Measurements from ENCODE around the gene TSKU. TPM values are rescaled to one million over a fixed set of nuclear protein-coding genes. Genes with fewer than 3 reads are reported as not detected.
A peak's percentile ranks its signal among the peaks of the same experiment; 100 is the strongest.

Gene TSKU
- total RNA-seq, 2 donors from 2014 or later = 3.2 to 45.6 TPM

- no peak overlapping the region for H3K4me3 Mint-ChIP-seq
- no peaks in the 10 kb centered on the region for H3K36me3 Mint-ChIP-seq (ENCODE audit: low read depth)
- H3K27ac Mint-ChIP-seq = no peak overlapping the region
- H3K9me3 Mint-ChIP-seq = no peaks in the 10 kb centered on the region
- peaks cover 9% of the 10 kb centered on the region for H3K4me1 Mint-ChIP-seq
- ATAC-seq (replicated peaks) = no peak
- no peaks in the 10 kb centered on the region for H3K27me3 Mint-ChIP-seq
Observed at GRCh38 chr11:76761718-76762355, 21.3 kb upstream of the TSKU start.

- Mint-ChIP-seq H3K27ac (no peak overlapping the region), H3K27me3 (no peaks in the 10 kb centered on the region)
- no peak for ATAC-seq (replicated peaks)
Observed at GRCh38 chr11:76762356-76762752, 20.8 kb upstream of the TSKU start.

DNA sequence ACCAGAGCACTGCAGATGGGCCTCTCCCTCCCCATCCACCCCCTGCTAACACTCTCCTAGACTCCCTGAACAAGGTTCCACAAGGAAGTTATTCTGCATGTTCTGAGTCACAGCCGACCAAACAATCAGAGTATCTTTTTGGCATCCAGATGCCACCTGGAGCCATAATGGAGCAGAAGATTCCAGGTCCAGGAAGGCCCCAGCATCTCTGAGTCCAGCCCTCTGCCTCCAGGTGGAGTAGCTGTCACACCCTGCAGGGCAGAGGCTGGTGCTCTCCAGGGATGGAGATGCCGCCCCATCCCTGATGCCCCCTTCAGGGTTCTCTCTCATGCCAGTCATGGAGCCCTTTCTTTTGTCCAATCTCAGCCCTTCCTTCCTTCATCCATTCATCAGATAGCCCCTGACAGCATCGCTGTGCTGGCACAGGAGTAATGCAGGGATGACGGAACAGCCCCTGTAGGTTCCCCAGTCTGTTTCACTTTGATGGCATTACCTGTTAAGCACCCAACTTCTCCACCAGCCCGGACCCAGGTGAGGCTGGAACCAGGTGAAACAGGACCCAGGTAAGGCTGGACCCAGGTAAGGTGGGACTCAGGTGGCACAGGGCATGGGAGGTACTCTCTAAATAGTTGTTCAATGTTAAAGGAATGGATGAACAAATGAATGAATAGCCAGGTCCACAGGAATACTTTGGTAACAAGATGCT, 20.1 kb upstream of the TSKU start:
- ATAC-seq (replicated peaks) = no peak
- Mint-ChIP-seq H3K4me1 (peaks cover 14% of the 10 kb centered on the region), H3K27me3 (no peaks in the 10 kb centered on the region), H3K9me3 (no peaks in the 10 kb centered on the region), H3K36me3 (ENCODE audit: low read depth) (no peaks in the 10 kb centered on the region), H3K4me3 (no peak overlapping the region), H3K27ac (no peak overlapping the region)

More at GRCh38 chr11:76762356-76762752, 20.8 kb upstream of the TSKU start:
- Mint-ChIP-seq H3K4me1 (peaks cover 14% of the 10 kb centered on the region), H3K36me3 (ENCODE audit: low read depth) (no peaks in the 10 kb centered on the region), H3K9me3 (no peaks in the 10 kb centered on the region), H3K4me3 (no peak overlapping the region)

DNA sequence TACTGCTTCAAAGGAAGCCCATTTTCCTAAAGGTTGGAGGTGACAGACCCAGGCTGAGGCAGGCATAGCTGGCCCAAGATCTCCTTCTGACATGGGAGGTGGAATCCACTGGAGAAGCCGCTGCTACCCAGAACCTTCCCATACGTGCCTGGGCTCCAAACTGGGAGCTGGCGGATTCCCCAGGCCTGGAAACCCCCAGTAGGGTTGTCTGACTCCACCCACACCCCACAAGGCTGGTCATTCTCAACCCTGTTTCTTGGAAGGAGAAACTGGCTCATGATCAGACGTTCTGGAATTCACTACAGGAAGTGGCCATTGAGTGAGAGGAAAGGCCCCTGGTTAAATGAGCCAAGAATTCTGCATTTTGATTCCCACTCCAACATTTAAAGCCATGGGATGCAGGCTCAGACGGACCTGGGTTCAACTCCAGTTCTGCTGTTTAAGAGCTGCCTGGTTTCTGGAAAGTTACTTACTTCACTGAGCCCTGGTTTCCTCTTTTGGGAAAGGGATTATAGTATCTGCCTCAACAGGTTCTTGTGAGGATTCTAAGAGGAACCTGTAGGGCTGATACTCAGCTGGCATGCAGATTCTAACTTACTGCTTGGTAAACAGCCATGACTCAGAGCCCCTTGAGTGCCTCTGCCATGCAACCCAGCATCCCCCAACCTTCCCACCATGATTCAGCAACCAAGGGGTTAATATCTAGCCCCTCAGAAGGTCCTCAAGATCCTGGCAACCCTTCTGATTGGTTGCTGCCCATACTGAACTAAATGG, 19.4 kb upstream of the TSKU start:
- H3K27me3 Mint-ChIP-seq = no peaks in the 10 kb centered on the region
- H3K27ac Mint-ChIP-seq = no peak overlapping the region
- H3K4me3 Mint-ChIP-seq = no peak overlapping the region
- H3K36me3 Mint-ChIP-seq (ENCODE audit: low read depth) = no peaks in the 10 kb centered on the region
- peaks cover 19% of the 10 kb centered on the region for H3K4me1 Mint-ChIP-seq
- no peaks in the 10 kb centered on the region for H3K9me3 Mint-ChIP-seq
- ATAC-seq (replicated peaks) = peak; percentile 30

GRCh38 chr11:76764941-76765665, 18.1 kb upstream of the TSKU start:
- ATAC-seq (replicated peaks) = no peak
- H3K4me1 Mint-ChIP-seq = peaks cover 20% of the 10 kb centered on the region
- no peaks in the 10 kb centered on the region for H3K9me3 Mint-ChIP-seq
- no peaks in the 10 kb centered on the region for H3K27me3 Mint-ChIP-seq
- H3K4me3 Mint-ChIP-seq = no peak overlapping the region
- H3K27ac Mint-ChIP-seq = no peak overlapping the region
- no peaks in the 10 kb centered on the region for H3K36me3 Mint-ChIP-seq (ENCODE audit: low read depth)

- no peaks in the 10 kb centered on the region for H3K27me3 Mint-ChIP-seq
Observed at GRCh38 chr11:76765863-76766350, 17.2 kb upstream of the TSKU start.

DNA sequence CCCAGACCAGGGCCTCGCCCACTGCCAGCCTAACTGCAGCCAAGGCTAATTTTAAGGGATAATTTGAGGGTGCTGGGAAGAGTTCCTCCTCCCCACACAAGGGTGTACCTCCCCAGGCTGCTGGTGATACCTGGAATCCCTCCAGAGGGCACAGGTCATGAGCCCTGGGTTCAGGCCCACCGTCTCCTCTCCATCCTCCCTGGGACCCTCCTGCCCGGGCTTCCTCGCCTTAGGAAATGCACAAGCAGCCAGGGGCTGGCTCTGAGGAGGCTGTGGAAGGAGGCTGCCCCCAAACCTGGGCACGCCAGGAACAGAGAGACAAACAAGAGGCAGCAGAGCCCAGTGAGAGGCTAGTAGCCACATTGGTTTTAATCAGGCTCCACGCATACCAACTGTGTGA, 16.6 kb upstream of the TSKU start:
- Mint-ChIP-seq H3K4me3 (peak overlapping the region; percentile 60), H3K27ac (no peak overlapping the region), H3K4me1 (peaks cover 20% of the 10 kb centered on the region), H3K9me3 (no peaks in the 10 kb centered on the region), H3K27me3 (no peaks in the 10 kb centered on the region), H3K36me3 (ENCODE audit: low read depth) (no peaks in the 10 kb centered on the region)
- no peak for ATAC-seq (replicated peaks)

More at GRCh38 chr11:76765863-76766350, 17.2 kb upstream of the TSKU start:
- no peak overlapping the region for H3K4me3 Mint-ChIP-seq
- no peaks in the 10 kb centered on the region for H3K36me3 Mint-ChIP-seq (ENCODE audit: low read depth)
- H3K4me1 Mint-ChIP-seq = peaks cover 20% of the 10 kb centered on the region
- no peak overlapping the region for H3K27ac Mint-ChIP-seq
- no peaks in the 10 kb centered on the region for H3K9me3 Mint-ChIP-seq
- no peak for ATAC-seq (replicated peaks)

DNA sequence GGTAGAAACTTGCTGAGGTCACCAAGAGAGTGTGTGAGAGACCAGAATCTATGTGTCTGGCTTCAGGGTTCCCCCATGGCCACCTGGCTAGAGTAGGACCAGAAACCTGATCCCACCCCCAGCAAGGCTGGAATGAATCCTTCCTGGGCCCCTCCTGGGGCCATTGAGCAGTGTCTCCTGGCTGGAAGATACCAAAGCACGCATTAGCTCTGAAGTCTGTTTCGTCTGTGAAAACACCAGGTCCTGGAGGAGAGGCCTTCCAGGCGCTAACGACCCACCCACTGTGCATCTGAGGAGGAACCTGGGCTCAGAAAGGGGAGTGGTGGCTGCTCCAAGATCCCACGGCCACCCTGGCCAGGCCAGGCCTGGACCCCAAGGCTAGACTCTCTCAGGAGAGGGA, 15.5 kb upstream of the TSKU start:
- H3K4me1 Mint-ChIP-seq = peaks cover 25% of the 10 kb centered on the region
- H3K4me3 Mint-ChIP-seq = peak overlapping the region; percentile 60
- no peaks in the 10 kb centered on the region for H3K9me3 Mint-ChIP-seq
- no peak for ATAC-seq (replicated peaks)
- no peaks in the 10 kb centered on the region for H3K36me3 Mint-ChIP-seq (ENCODE audit: low read depth)
- H3K27me3 Mint-ChIP-seq = no peaks in the 10 kb centered on the region
- H3K27ac Mint-ChIP-seq = peak overlapping the region; percentile 75

DNA sequence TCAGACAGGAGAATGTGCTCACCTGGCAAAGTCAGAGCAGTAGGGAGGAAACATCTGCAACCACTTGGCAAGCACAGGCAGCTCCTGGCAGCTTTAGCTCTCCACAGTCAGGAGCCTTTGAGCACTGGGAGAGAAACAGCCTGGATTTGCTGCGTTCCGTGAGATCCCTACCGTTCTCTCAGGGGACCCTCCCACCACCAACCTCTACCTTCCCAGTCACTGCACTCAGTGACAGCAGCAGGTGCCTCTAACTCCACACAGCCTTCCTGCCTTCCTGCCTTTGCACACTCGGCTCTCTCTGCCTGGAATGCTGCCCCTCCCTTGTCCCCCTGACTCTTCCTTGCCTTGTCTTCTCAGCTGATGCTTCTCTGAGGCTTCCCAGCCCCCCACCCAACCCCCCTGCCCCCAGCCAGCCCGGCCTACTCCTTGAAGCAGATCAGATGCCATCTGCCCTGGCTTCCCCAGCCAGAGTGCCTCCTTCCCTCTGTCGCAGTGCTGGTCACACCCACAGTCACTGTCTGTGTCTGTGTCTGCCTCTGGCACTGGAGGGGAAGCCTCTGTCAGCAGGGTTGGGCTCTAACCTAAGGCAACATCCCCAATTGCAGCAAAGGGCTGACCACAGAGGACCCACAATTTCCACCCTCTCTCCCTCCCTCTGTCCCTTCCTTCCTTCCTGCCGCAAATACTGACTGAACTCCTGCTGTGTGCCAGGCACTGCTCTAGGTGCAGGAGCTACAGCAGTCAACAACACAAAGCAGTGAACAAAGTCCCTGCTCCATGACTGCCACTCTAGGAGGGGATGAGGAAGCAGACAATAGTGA, 14.9 kb upstream of the TSKU start:
- ATAC-seq (replicated peaks) = peak; percentile 67
- Mint-ChIP-seq H3K9me3 (no peaks in the 10 kb centered on the region), H3K4me3 (peak overlapping the region; percentile 60), H3K4me1 (peaks cover 25% of the 10 kb centered on the region), H3K27ac (peak overlapping the region; percentile 63), H3K36me3 (ENCODE audit: low read depth) (no peaks in the 10 kb centered on the region), H3K27me3 (no peaks in the 10 kb centered on the region)

GRCh38 chr11:76768909-76769560, 14.1 kb upstream of the TSKU start:
- Mint-ChIP-seq H3K4me3 (peak overlapping the region; percentile 60), H3K27ac (peak overlapping the region; percentile 63), H3K36me3 (ENCODE audit: low read depth) (no peaks in the 10 kb centered on the region), H3K9me3 (no peaks in the 10 kb centered on the region), H3K4me1 (peaks cover 25% of the 10 kb centered on the region), H3K27me3 (no peaks in the 10 kb centered on the region)
- peak; percentile 7 for ATAC-seq (replicated peaks)

GRCh38 chr11:76769645-76770586, 13.2 kb upstream of the TSKU start:
- H3K36me3 Mint-ChIP-seq (ENCODE audit: low read depth) = no peaks in the 10 kb centered on the region
- H3K27me3 Mint-ChIP-seq = no peaks in the 10 kb centered on the region
- ATAC-seq (replicated peaks) = no peak
- H3K9me3 Mint-ChIP-seq = no peaks in the 10 kb centered on the region
- peak overlapping the region; percentile 20 for H3K27ac Mint-ChIP-seq
- H3K4me3 Mint-ChIP-seq = peak overlapping the region; percentile 45
- peaks cover 25% of the 10 kb centered on the region for H3K4me1 Mint-ChIP-seq

GRCh38 chr11:76770642-76771445, 12.3 kb upstream of the TSKU start:
- Mint-ChIP-seq H3K27me3 (no peaks in the 10 kb centered on the region), H3K36me3 (ENCODE audit: low read depth) (no peaks in the 10 kb centered on the region), H3K9me3 (no peaks in the 10 kb centered on the region), H3K4me1 (peaks cover 19% of the 10 kb centered on the region), H3K27ac (peak overlapping the region; percentile 20), H3K4me3 (peak overlapping the region; percentile 45)
- ATAC-seq (replicated peaks) = peak; percentile 83
